T-helper 1 cell treated with Interleukin-12 subunit alpha and Interleukin-12 subunit beta and Interleukin-4 antibody, amounts not matched to agents 30 ng/mL and 1 ng/mL, for 36 hours (primary cell): Measurements from ENCODE around the gene CLCN7. TPM values are rescaled to one million over a fixed set of nuclear protein-coding genes. Genes with fewer than 3 reads are reported as not detected.

Source experiments
- intact Hi-C: fragments of 100-400 bp; cut with micrococcal nuclease; formaldehyde crosslinking; loops from one replicate; pipeline ENCODE4 v1.15.1; 2024
- total RNA-seq: library from RNA; stranded (reverse); gene quantifications from 2 replicates; pipeline ENCODE4 v1.2.3, GENCODE V29; 2022

CLCN7 gene
- total RNA-seq, 1 donor from 2014 or later = 81.0 TPM

GRCh38 chr16:1502092-1503004 is 27.5 kb upstream of the CLCN7 start:
- intact Hi-C loops = no loop called here

GRCh38 chr16:1501630-1502029 is 26.8 kb upstream of the CLCN7 start:
- intact Hi-C loops = no loop called here

- intact Hi-C loops = no loop called here
Observed at GRCh38 chr16:1500465-1501150, 25.8 kb upstream of the CLCN7 start.

GRCh38 chr16:1499756-1500464 is 25.1 kb upstream of the CLCN7 start:
- intact Hi-C loops = loop anchor here (10.0 kb wide), 1 partner anchor 145 kb away; the partner anchor contains the start of genes GNPTG and TSR3

GRCh38 chr16:1498899-1499676 is 24.3 kb upstream of the CLCN7 start:
- intact Hi-C loops = loop anchor here (10.0 kb wide), 1 partner anchor 144 kb away; the partner anchor contains the start of genes GNPTG and TSR3

GRCh38 chr16:1497014-1497598 is 22.3 kb upstream of the CLCN7 start:
- intact Hi-C loops = loop anchor here (10.0 kb wide), 1 partner anchor 142 kb away; the partner anchor contains the start of genes GNPTG and TSR3

- intact Hi-C loops = loop anchor here (10.0 kb wide), 1 partner anchor 142 kb away; the partner anchor contains the start of genes GNPTG and TSR3
Observed at GRCh38 chr16:1496464-1496863, 21.6 kb upstream of the CLCN7 start.

- intact Hi-C loops = loop anchor here (10.0 kb wide), 1 partner anchor 141 kb away; the partner anchor contains the start of genes GNPTG and TSR3
Observed at GRCh38 chr16:1495889-1496262, 21.0 kb upstream of the CLCN7 start.

- intact Hi-C loops = loop anchor here (10.0 kb wide), 1 partner anchor 141 kb away; the partner anchor contains the start of genes GNPTG and TSR3
Observed at GRCh38 chr16:1495211-1495888, 20.5 kb upstream of the CLCN7 start.

- intact Hi-C loops = loop anchor here (5.0 to 10.0 kb wide), 2 partner anchors 140 to 213 kb away; partner anchors contain the start of genes GNPTG, MAPK8IP3 and TSR3
Observed at GRCh38 chr16:1494711-1495110, 19.9 kb upstream of the CLCN7 start.

GRCh38 chr16:1494129-1494640 is 19.4 kb upstream of the CLCN7 start:
- intact Hi-C loops = loop anchor here (5.0 to 10.0 kb wide), 2 partner anchors 139 to 213 kb away; partner anchors contain the start of genes GNPTG, MAPK8IP3 and TSR3

- intact Hi-C loops = loop anchor here (1.0 to 10.0 kb wide), 8 partner anchors 18 to 214 kb away; partner anchors contain the start of genes CLCN7, GNPTG, JPT2 and MAPK8IP3
Observed at GRCh38 chr16:1493746-1494094, 18.9 kb upstream of the CLCN7 start.

- intact Hi-C loops = loop anchor here (1.0 to 10.0 kb wide), 8 partner anchors 18 to 214 kb away; partner anchors contain the start of genes CLCN7, GNPTG, JPT2 and MAPK8IP3
Observed at GRCh38 chr16:1492923-1493745, 18.3 kb upstream of the CLCN7 start, which contains the start of gene TELO2. TSS of gene TELO2 (plus strand) at chr16:1493360. CDS start at chr16:1494282, 922 bp downstream.

- intact Hi-C loops = loop anchor here (2.0 to 10.0 kb wide), 5 partner anchors 42 to 215 kb away; partner anchors contain the start of genes GNPTG, MAPK8IP3, TSR3 and UQCC4
Observed at GRCh38 chr16:1492082-1492922, 17.5 kb upstream of the CLCN7 start.

GRCh38 chr16:1491327-1491726 is 16.5 kb upstream of the CLCN7 start:
- intact Hi-C loops = loop anchor here (5.0 to 10.0 kb wide), 2 partner anchors 137 to 216 kb away; partner anchors contain the start of genes GNPTG, MAPK8IP3 and TSR3

GRCh38 chr16:1489077-1489476 is 14.2 kb upstream of the CLCN7 start:
- intact Hi-C loops = no loop called here

GRCh38 chr16:1488619-1489018 is 13.8 kb upstream of the CLCN7 start, which contains the start of gene PTX4:
TSS of gene PTX4 (minus strand) at chr16:1488944. CDS start at chr16:1488909, 35 bp downstream.
- intact Hi-C loops = no loop called here
